PFSK-1 (cell line): Measurements from ENCODE around the gene NAA16.

Experiments
- FOXP2 ChIP-seq: optimal IDR thresholded peaks from 2 replicates; pipeline ENCODE3; 2011; ENCODE audit warnings: borderline replicate concordance, control low read depth, inconsistent platforms; ENCODE audit not compliant: insufficient read depth; ENCODE audit errors: extremely low read length, extremely low read depth
- POLR2AphosphoS5 ChIP-seq: IDR thresholded peaks from 2 replicates; pipeline ENCODE4 v1.6.1; 2012; ENCODE audit warnings: low read depth, mild to moderate bottlenecking, control low read depth, low read length, moderate library complexity
- REST ChIP-seq, 2 experiments: IDR thresholded peaks; 2 replicates each; pipeline versions ENCODE4 v1.6.1 to v1.8.0; 2011 to 2012; ENCODE audit warnings: low read depth in 2 of 2, low read length in 2 of 2, control low read depth in 1 of 2, inconsistent platforms in 1 of 2, mild to moderate bottlenecking in 1 of 2, moderate library complexity in 1 of 2; ENCODE audit not compliant: insufficient read depth in 1 of 2
- SIN3A ChIP-seq: IDR thresholded peaks from 2 replicates; pipeline ENCODE4 v1.6.1; 2012; ENCODE audit warnings: mild to moderate bottlenecking, low read length, moderate library complexity, borderline replicate concordance; ENCODE audit not compliant: insufficient read depth
- TAF1 ChIP-seq: IDR thresholded peaks from 2 replicates; pipeline ENCODE4 v1.6.1; 2012; ENCODE audit warnings: low read length, control low read depth, borderline replicate concordance; ENCODE audit not compliant: insufficient read depth

Gene NAA16

GRCh38 chr13:41401366-41401765, 90.3 kb downstream of the NAA16 start:
- TF ChIP-seq SIN3A (no peak), REST (IDR thresholded peaks at IDR 0.05; ENCODE audit: insufficient read depth in 1 of 2, low read depth in 2 of 2, low read length in 2 of 2) (no peak), FOXP2 (no peak)

- TF ChIP-seq POLR2AphosphoS5: no peak
- TF ChIP-seq FOXP2: no peak
- no peak for TF ChIP-seq SIN3A
- TF ChIP-seq TAF1: no peak
- TF ChIP-seq REST (IDR thresholded peaks at IDR 0.05; ENCODE audit: insufficient read depth in 1 of 2, low read depth in 2 of 2, low read length in 2 of 2): no peak
Observed at GRCh38 chr13:41402691-41403511, 91.8 kb downstream of the NAA16 start.

GRCh38 chr13:41403983-41404382, 92.9 kb downstream of the NAA16 start:
- TF ChIP-seq TAF1 (no peak), REST (IDR thresholded peaks at IDR 0.05; ENCODE audit: insufficient read depth in 1 of 2, low read depth in 2 of 2, low read length in 2 of 2) (no peak), SIN3A (no peak), FOXP2 (no peak), POLR2AphosphoS5 (no peak)

- TF ChIP-seq REST (IDR thresholded peaks at IDR 0.05; ENCODE audit: insufficient read depth in 1 of 2, low read depth in 2 of 2, low read length in 2 of 2): no peak
- TF ChIP-seq SIN3A: no peak
Observed at GRCh38 chr13:41405367-41405766, 94.3 kb downstream of the NAA16 start.

- no peak for TF ChIP-seq FOXP2
- TF ChIP-seq POLR2AphosphoS5: no peak
- TF ChIP-seq REST (IDR thresholded peaks at IDR 0.05; ENCODE audit: insufficient read depth in 1 of 2, low read depth in 2 of 2, low read length in 2 of 2): no peak
- no peak for TF ChIP-seq TAF1
- TF ChIP-seq SIN3A: no peak
Observed at GRCh38 chr13:41407380-41407779, 96.3 kb downstream of the NAA16 start.
